ENCODE results near the gene UGT3A2.
"Not testable (repeated sequence)": the region's sequence is repeated elsewhere in the genome, so short reads cannot be mapped to it uniquely, and the experiment has no call there.

- not testable (repeated sequence) for TF ChIP-seq POLR2AphosphoS5 (IDR thresholded peaks at IDR 0.05; ENCODE audit: low read depth, low read length)
- TF ChIP-seq, protein P1, sequence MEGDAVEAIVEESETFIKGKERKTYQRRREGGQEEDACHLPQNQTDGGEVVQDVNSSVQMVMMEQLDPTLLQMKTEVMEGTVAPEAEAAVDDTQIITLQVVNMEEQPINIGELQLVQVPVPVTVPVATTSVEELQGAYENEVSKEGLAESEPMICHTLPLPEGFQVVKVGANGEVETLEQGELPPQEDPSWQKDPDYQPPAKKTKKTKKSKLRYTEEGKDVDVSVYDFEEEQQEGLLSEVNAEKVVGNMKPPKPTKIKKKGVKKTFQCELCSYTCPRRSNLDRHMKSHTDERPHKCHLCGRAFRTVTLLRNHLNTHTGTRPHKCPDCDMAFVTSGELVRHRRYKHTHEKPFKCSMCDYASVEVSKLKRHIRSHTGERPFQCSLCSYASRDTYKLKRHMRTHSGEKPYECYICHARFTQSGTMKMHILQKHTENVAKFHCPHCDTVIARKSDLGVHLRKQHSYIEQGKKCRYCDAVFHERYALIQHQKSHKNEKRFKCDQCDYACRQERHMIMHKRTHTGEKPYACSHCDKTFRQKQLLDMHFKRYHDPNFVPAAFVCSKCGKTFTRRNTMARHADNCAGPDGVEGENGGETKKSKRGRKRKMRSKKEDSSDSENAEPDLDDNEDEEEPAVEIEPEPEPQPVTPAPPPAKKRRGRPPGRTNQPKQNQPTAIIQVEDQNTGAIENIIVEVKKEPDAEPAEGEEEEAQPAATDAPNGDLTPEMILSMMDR (IDR thresholded peaks at IDR 0.05), result not testable (repeated sequence)
- TF ChIP-seq, protein P2, sequence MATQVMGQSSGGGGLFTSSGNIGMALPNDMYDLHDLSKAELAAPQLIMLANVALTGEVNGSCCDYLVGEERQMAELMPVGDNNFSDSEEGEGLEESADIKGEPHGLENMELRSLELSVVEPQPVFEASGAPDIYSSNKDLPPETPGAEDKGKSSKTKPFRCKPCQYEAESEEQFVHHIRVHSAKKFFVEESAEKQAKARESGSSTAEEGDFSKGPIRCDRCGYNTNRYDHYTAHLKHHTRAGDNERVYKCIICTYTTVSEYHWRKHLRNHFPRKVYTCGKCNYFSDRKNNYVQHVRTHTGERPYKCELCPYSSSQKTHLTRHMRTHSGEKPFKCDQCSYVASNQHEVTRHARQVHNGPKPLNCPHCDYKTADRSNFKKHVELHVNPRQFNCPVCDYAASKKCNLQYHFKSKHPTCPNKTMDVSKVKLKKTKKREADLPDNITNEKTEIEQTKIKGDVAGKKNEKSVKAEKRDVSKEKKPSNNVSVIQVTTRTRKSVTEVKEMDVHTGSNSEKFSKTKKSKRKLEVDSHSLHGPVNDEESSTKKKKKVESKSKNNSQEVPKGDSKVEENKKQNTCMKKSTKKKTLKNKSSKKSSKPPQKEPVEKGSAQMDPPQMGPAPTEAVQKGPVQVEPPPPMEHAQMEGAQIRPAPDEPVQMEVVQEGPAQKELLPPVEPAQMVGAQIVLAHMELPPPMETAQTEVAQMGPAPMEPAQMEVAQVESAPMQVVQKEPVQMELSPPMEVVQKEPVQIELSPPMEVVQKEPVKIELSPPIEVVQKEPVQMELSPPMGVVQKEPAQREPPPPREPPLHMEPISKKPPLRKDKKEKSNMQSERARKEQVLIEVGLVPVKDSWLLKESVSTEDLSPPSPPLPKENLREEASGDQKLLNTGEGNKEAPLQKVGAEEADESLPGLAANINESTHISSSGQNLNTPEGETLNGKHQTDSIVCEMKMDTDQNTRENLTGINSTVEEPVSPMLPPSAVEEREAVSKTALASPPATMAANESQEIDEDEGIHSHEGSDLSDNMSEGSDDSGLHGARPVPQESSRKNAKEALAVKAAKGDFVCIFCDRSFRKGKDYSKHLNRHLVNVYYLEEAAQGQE (IDR thresholded peaks at IDR 0.05; ENCODE audit: insufficient read depth in 1 of 2, low read depth in 2 of 2, low read length in 1 of 2), result not testable (repeated sequence)
These were observed 44.4 kb downstream of the UGT3A2 start for GRCh38 chr5:36022246-36022645.

Data from Panc1 (cell line).